GM12872 (cell line): ENCODE results near the gene HIP1R.

Source experiments
- CTCF ChIP-seq: IDR thresholded peaks from 3 replicates; pipeline ENCODE4 v1.5.1; 2011; ENCODE audit warnings: low read depth, mild to moderate bottlenecking, low read length, moderate library complexity; ENCODE audit not compliant: insufficient read depth

The HIP1R gene

DNA sequence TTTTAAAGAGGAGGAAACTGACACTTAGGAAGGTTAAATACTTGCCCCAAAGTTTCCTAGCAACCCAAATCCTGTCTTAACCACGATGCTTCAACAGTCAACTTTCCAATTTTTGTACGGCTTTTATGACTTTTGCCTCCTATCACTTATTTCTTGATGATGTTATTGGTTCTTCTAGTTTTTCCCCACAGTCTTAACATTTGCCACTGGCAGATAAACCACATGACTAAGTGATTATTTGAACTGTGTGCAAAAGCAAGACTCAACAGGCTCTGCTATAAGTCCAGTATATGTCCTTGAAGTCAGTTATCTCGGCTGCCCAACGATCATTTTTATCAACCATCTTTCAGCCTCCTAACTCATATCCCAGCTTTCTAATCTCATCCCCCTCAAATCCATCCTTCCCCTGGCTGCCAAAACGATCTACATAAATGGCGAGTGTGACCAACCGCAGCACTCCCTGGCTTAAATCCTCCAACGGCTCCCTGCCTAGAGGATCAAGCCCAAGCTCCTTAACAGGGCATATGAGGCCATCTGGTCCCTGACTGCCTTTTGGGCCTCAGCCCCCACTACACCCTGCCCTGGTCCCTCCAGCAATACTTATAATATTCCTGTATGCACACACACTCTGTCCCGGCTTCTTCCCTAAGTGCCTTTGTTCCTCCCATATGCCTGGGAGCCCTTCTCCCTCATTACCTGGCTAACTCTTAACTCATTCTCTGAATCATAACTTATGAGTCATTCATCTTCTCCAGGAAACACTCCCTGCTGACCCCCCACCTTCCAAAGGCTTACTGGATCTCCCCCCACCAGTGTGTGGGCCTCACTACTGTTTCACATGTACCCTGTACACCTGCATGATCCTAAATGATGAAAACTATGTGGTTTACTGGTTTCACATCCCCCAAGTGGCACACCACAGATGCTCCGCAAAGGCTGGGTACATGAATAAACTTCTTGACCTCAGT is 51.9 kb downstream of the HIP1R start:
- TF ChIP-seq CTCF = no peak

DNA sequence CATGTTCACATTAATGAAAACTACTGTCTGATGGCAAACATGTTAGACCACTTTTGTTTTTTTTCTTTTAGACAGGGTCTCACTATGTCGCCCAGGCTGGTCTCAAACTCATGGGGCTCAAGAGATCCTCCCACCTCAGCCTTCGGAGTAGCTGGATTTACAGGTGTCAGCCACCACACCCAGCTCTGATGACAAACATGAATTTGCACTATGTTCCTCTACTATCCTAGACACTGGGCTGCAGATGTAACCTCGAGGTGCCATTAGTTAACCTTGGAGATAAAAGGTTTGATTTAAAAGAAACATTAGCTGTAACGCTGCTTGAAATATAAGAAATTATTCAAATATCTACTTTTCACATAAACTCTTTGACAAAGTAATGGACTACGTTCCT is 52.6 kb downstream of the HIP1R start:
- TF ChIP-seq CTCF = no peak

- no peak for TF ChIP-seq CTCF
Measured at GRCh38 chr12:122888232-122888752, 53.0 kb downstream of the HIP1R start.

DNA sequence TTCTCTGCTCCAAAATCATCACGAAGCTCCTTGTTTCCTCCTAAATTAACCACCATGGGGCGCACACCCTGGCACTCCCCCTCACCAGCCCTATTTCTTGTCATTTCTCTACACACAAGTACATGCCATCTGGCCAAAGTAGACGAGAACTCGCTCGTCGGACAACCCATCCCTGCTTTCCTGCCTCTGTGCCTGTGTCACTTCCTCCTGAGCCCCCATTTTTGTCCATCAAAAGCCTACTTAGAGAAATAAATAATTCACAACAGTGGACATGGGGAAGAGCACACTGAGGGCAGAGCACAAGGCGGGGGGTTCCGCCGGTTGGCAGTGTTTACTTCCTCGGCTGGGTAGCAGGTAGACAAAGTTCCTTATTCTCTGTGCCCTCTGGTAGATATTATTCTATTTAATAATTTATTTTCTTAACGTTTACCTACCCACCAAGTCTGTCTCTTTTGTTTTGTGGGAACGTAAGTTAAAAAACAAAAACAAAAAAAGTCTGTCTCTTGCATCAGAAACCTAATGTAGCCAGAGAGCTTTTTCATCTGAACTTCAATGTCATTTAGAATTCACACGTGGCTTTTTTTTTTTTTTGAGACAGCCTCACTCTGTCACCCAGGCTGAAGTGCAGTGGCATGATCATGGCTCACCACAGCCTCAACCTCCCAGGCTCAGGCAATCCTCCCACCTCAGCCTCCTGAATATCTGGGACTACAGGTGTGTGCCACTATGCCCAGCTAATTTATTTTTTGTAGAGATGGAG is 54.7 kb downstream of the HIP1R start:
- TF ChIP-seq CTCF = no peak

- TF ChIP-seq CTCF = no peak
Measured at GRCh38 chr12:122891661-122892525, 56.6 kb downstream of the HIP1R start.

- no peak for TF ChIP-seq CTCF
Measured at GRCh38 chr12:122893208-122894153, 58.2 kb downstream of the HIP1R start.
